ENCODE measurements around the gene SLC22A7. TPM values are rescaled to one million over a fixed set of nuclear protein-coding genes. Genes with fewer than 3 reads are reported as not detected.

The SLC22A7 gene
- total and polyA plus RNA-seq, 8 donors: not detected

DNA sequence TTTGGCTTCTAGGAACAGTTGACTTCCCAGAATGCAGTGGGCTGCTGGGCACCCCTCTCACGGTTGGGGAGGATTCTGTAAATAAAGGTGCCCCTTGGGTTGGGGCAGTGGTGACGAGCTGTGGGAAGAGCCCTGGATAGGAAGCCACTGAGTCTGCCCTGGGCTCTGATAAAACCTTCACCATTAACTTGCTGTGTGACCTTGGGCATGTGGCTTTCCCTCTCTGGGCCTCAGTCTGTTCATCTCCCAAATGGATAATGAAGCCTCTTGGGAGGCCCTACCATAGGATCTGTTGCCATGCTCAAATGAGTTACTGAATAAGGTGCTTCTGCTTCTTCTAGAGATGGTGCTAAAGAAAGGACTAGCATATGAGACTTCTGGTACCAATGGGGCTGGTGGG is 6.8 kb downstream of the SLC22A7 start:
- no peak overlapping the region for H3K27ac ChIP-seq
- peaks cover 0 to 59% (median 10%) of the 10 kb centered on the region in 3 donors for H3K27me3 ChIP-seq
- TF ChIP-seq, protein P1, sequence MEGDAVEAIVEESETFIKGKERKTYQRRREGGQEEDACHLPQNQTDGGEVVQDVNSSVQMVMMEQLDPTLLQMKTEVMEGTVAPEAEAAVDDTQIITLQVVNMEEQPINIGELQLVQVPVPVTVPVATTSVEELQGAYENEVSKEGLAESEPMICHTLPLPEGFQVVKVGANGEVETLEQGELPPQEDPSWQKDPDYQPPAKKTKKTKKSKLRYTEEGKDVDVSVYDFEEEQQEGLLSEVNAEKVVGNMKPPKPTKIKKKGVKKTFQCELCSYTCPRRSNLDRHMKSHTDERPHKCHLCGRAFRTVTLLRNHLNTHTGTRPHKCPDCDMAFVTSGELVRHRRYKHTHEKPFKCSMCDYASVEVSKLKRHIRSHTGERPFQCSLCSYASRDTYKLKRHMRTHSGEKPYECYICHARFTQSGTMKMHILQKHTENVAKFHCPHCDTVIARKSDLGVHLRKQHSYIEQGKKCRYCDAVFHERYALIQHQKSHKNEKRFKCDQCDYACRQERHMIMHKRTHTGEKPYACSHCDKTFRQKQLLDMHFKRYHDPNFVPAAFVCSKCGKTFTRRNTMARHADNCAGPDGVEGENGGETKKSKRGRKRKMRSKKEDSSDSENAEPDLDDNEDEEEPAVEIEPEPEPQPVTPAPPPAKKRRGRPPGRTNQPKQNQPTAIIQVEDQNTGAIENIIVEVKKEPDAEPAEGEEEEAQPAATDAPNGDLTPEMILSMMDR (IDR thresholded peaks at IDR 0.05): no peak
- TF ChIP-seq POLR2AphosphoS5 (IDR thresholded peaks at IDR 0.05): no peak
- TF ChIP-seq EP300 (IDR thresholded peaks at IDR 0.05): no peak
- TF ChIP-seq POLR2A (IDR thresholded peaks at IDR 0.05): no peak
- intact Hi-C loops (cut with DNase I; ENCODE audit: low total_unique reads): no loop called here
- no peaks in the 10 kb centered on the region for H3K36me3 ChIP-seq
- DNase-seq: no peak
- H3K4me3 ChIP-seq: no peak overlapping the region
- H3K4me1 ChIP-seq: peaks cover 0 to 15% (median 13%) of the 10 kb centered on the region in 4 donors
- no peaks in the 10 kb centered on the region for H3K9me3 ChIP-seq
- WGBS, 5 donors: 76 to 91% (median 81%) methylated on average over 2 of the region's 2 CpGs

DNA sequence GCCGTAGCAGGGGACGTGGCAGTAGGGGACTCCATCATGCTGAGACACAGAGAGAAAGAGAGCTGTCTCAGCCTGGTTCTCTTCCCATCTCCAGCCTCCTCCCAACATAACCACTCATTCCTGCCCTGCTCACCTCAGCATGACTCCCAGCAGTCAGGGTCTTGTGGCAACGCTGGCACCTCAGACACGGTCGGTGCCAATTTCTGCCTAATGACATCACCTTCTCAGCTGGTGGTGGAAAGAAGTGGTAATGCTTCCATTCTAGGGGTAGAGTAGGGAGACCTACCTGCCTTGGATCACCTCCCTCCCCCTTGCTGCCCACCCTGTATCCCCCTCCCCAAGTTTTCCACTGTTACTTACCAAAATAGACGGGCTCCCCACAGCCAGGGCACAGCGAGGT is 8.0 kb downstream of the SLC22A7 start:
- Histone ChIP-seq H3K27me3 (peaks cover 0 to 47% (median 10%) of the 10 kb centered on the region in 3 donors), H3K4me1 (peaks cover 0 to 15% (median 13%) of the 10 kb centered on the region in 4 donors), H3K36me3 (no peaks in the 10 kb centered on the region), H3K4me3 (no peak overlapping the region), H3K9me3 (no peaks in the 10 kb centered on the region), H3K27ac (no peak overlapping the region)
- intact Hi-C loops (cut with DNase I; ENCODE audit: low total_unique reads): no loop called here
- DNase-seq: no peak
- WGBS, 5 donors: 91 to 95% (median 92%) methylated on average over 7 of the region's 7 CpGs
- TF ChIP-seq POLR2AphosphoS5 (IDR thresholded peaks at IDR 0.05): no peak

DNA sequence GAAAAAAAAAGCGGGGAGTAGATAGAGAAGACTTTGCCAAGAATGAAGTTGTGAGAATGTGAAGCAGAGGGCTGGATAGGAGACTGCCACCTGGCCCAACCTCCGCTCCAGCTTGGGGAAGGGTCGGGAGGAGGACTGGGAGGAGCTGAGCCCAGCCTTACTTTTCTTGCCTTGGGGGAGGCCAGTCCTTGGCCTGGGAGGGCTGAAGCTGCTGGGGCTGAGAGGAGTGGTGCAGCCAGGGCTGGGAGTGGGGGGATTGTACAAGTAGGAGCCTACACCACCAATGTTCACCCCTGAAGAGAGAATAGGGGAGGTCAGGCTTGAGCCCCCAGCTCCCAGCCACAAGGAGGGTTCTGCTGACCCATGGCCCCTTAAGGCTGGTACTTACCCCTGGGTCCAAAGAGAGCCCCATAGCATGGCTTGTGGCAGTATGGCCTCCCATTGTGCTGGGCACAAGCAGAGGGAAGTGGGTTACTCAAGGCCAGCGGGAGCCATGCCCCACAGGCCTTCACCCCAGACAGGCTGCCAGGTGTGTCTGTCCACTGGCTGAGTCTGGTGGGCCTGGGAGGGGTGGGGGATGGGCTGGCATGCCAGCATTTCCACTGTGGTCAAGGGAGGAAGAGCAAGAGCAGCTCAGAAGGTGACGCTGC is 9.5 kb downstream of the SLC22A7 start:
- DNase-seq: no peak
- Histone ChIP-seq H3K27me3 (peaks cover 0 to 32% (median 10%) of the 10 kb centered on the region in 3 donors), H3K4me3 (no peak overlapping the region), H3K27ac (no peak overlapping the region), H3K36me3 (no peaks in the 10 kb centered on the region), H3K4me1 (peaks cover 0 to 15% (median 13%) of the 10 kb centered on the region in 4 donors), H3K9me3 (no peaks in the 10 kb centered on the region)
- TF ChIP-seq POLR2AphosphoS5 (IDR thresholded peaks at IDR 0.05) (no peak), POLR2A (IDR thresholded peaks at IDR 0.05) (no peak), EP300 (IDR thresholded peaks at IDR 0.05) (no peak)
- TF ChIP-seq, protein P1 (IDR thresholded peaks at IDR 0.05): no peak
- intact Hi-C loops (cut with DNase I; ENCODE audit: low total_unique reads): no loop called here
- 74 to 98% (median 90%) methylated on average over 4 to 5 of the region's 5 CpGs for WGBS, 5 donors

DNA sequence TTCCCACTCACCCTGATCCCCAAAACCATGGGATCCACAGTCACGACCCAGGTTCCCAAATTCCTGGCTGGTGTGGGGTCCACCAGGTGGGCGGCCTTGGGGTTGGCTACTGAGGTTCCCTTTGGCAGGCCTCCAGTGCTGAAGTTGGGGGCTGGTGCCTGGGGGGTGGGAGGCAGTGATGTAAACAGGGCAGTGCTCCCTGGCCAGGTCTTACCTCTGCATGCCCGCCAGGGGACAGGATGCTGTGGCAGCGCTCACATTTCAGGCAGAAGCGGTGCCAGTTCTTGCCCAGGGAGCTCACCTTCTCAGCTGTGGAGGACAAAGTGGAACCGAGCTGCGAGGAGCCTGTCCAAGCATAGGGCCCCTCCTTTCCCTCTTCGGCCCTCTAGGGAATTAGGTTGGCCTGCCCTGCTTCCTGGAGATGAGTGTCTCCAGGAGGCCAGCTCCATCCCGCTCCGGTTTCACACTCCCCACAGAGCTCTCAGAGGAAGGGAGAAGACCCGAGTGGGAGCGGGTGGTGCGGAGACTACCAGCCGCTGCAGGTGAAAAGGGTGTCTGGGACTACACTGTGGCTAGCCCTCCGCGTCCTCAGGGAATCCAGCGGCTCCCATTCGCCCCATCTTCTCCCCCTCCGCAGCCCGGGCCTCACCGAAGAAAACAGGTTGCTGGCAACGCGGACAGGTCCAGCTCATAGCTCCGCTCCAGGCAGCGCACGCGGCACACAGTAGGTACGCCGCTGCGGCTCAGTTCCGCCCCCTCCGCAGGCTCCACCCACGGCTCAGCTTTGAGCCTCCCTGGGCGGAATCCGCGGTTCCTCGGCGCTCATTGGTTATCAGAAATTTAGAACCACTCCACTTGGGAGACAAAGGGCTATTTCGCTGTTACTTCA is 10.3 kb downstream of the SLC22A7 start, which contains the start of gene CRIP3:
Gene CRIP3 (minus strand): TSS at position 726 of the 889 bp plus-strand sequence. CDS start 34 bp downstream, at position 692.
- intact Hi-C loops (cut with DNase I; ENCODE audit: low total_unique reads): no loop called here
- TF ChIP-seq POLR2AphosphoS5 (IDR thresholded peaks at IDR 0.05) (no peak), EP300 (IDR thresholded peaks at IDR 0.05) (no peak), POLR2A (IDR thresholded peaks at IDR 0.05) (no peak)
- TF ChIP-seq, protein P1 (IDR thresholded peaks at IDR 0.05): peak in 4 of 7 experiments; percentile 7 to 27 (median 20)
- Histone ChIP-seq H3K36me3 (no peaks in the 10 kb centered on the region), H3K27me3 (peaks cover 0 to 25% (median 10%) of the 10 kb centered on the region in 3 donors), H3K9me3 (no peaks in the 10 kb centered on the region), H3K27ac (no peak within 1 kb of the TSS), H3K4me3 (peak within 1 kb of the TSS; percentile 32 to 48 (median 45)), H3K4me1 (peaks cover 0 to 15% (median 13%) of the 10 kb centered on the region in 4 donors)
- 7 to 9% (median 8%) methylated on average over 27 to 39 of the region's 39 CpGs for WGBS, 5 donors
- DNase-seq: peak; percentile 34 to 62
